ENCODE results near the gene TACC3.
A peak's percentile ranks its signal among the peaks of the same experiment; 100 is the strongest.

The TACC3 gene

DNA sequence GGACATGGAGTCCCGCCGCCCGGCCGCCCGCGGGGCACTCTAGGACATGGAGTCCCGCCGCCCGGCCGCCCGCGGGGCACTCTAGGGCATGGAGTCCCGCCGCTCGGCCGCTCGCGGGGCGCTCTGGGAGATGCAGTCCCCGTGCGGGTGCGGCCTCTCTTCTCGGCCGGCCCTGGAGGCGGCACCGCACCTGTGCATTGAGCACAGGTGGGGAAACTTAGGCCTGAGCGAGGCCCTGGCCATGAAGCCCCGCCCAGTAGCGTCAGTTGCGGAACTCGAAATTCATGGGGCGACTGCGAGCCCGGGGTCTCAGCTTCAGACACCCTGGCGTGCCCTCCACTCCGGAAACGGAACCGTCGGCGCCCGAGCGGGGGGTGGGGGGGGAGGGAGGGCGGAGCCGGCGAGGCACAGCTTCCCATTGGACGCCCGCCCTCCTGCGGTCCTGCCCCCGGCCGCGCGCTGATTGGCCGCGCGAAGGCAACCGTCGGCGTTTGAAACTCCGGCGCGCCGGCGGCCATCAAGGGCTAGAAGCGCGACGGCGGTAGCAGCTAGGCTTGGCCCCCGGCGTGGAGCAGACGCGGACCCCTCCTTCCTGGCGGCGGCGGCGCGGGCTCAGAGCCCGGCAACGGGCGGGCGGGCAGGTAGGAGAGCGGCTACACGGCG is at the start of gene TACC3, which contains the start of gene TMEM129:
Gene TACC3, plus strand, starts transcription at position 519 of the 663 bp plus-strand sequence. CDS start 1,901 bp downstream, outside the sequence.
Gene TMEM129, minus strand, starts transcription at position 321 of the 663 bp plus-strand sequence. CDS start 486 bp downstream, outside the sequence.
- Mint-ChIP-seq H3K4me3 (peak within 1 kb of the TSS; percentile 97), H3K27me3 (no peaks in the 10 kb centered on the region), H3K4me1 (peaks cover 72% of the 10 kb centered on the region), H3K36me3 (peaks cover 7% of the 10 kb centered on the region), H3K27ac (peak within 1 kb of the TSS; percentile 97), H3K9me3 (no peaks in the 10 kb centered on the region)
- ATAC-seq: peak; percentile 91

DNA sequence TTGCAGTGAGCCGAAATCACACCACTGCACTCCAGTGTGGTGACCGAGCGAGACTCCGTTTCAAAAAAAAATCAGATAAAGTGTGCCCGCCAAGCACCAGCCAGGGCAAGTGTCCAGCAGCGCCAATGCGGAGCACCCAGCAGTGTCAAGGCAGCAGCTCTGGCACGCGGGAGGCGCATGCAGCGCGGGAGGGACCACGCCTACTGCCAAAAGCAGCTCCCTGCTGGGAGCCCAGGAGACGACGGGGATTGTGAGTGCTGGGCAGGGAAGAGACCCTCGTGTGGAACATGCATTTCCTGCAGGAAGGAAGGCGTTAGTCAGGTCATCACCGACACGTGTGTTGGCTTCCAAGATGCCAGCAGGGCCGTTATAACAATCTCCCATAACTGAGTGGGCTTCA is 47.6 kb upstream of the TACC3 start:
- no peak overlapping the region for H3K4me3 Mint-ChIP-seq
- H3K4me1 Mint-ChIP-seq: no peaks in the 10 kb centered on the region
- H3K27ac Mint-ChIP-seq: no peak overlapping the region
- no peak for ATAC-seq
- H3K27me3 Mint-ChIP-seq: no peaks in the 10 kb centered on the region
- no peaks in the 10 kb centered on the region for H3K9me3 Mint-ChIP-seq
- H3K36me3 Mint-ChIP-seq: no peaks in the 10 kb centered on the region

DNA sequence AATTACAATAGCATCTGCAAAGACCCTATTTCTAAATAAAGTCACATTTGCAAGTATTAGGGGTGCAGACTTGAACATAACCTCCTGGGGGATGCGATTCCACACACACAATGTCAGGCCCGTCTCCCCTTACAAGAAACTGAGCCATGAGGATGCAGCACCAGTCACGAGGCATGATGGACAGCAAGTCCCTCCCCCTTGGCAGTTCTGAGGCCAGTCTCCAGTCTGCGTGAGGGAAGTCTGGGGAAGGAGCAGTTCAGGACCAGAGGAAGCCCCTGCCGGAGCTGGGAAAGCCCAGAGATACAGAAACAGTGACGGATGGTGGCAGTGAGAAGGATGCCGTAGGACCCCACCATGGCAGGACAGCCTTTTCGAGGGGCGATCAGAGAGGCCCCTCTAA is 46.6 kb upstream of the TACC3 start:
- no peak overlapping the region for H3K4me3 Mint-ChIP-seq
- H3K27ac Mint-ChIP-seq: no peak overlapping the region
- no peaks in the 10 kb centered on the region for H3K9me3 Mint-ChIP-seq
- H3K4me1 Mint-ChIP-seq: no peaks in the 10 kb centered on the region
- H3K36me3 Mint-ChIP-seq: no peaks in the 10 kb centered on the region
- no peak for ATAC-seq
- no peaks in the 10 kb centered on the region for H3K27me3 Mint-ChIP-seq

DNA sequence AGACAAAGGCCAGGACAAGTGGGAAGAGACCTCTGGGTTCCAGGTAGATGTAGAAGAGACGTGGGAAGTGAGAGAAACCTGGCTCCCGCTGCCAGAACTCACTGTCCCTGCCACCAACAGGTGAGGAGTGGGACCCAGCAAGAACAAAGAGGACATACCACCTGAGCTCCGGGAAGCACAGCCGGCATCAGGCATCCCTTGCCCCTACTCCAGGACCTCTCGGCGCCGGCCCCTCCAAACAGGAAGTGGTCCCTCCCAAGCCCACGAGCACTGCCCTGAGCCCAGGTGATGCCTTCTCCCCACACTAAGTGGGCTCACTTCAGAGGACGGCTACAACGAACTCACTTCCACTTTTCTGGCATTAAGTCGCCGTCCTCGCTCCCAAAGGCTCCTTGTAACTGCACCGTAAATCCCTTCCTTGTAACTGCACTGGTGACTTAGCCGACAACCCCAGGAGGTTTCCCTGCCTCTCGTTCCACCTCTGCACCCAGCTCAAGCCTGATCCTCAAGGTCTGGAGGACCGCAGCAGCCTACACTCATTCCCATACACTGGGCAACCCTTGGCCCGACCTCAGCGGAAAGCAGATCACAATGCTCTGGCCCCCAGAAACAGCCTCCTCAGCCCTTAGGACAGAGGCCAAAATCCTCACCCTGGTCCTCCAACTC is 46.1 kb upstream of the TACC3 start:
- H3K27me3 Mint-ChIP-seq: no peaks in the 10 kb centered on the region
- no peak for ATAC-seq
- H3K27ac Mint-ChIP-seq: no peak overlapping the region
- no peak overlapping the region for H3K4me3 Mint-ChIP-seq
- H3K36me3 Mint-ChIP-seq: no peaks in the 10 kb centered on the region
- no peaks in the 10 kb centered on the region for H3K9me3 Mint-ChIP-seq
- H3K4me1 Mint-ChIP-seq: no peaks in the 10 kb centered on the region

DNA sequence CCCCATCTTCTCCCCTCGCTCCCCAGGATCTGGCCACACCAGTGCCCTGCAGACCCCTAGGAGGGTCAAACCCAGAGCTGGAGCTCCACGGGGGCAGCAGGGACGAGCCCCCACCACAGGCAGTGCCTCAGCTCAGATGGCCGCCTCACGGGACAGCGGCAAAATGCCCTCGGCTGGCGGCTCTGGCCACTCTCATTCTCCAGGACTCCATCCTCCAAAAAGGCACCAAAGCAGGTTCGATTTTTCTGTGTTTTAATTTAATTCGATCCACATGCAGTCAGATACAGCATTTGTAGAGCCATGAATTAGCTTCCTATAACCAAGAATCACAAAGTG is 45.6 kb upstream of the TACC3 start:
- ATAC-seq: no peak
- no peaks in the 10 kb centered on the region for H3K36me3 Mint-ChIP-seq

DNA sequence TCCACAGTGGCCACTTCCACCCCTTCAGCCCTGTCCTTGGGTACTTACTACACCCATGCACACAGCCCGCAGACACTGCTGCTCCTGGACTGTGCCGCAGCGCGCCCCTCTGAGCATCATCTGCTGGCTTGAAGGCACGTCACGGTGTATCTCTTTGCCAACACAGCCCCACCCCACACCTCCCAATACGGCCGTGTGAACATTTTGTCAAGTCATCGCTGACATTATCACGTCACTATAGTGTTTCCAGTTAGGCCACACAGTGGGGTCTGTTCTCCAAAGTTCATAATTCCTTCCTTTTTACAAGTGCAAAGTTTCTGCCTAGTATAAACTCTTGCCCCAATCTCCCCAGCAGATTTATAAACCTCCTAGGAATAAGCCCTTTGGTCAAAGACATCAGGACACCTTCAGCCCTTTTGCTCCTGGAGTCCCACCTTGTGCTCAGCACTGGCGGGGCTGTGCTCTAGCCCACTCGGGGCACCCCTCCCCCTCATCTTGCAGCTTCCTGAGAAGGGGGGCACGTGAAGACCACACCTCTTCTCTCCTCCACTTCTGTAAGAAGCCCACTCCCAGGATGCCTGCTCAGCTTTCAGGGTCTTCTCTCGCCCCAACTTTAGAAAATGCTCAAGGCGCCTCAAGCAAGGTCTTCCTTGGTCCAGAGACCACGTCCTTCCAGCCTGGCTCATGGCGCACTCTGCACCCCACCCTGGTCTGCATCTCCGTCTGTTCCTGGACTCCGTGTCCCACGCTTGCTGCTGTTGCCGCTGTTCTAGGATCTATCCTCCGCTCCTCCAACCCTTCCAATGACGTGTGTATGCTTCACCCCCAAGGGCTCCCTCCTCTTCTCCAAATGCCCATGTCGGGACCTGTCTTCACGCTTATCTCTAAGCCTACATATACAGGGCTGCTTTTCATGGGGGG is 44.5 kb upstream of the TACC3 start:
- Mint-ChIP-seq H3K27me3 (no peaks in the 10 kb centered on the region), H3K9me3 (no peaks in the 10 kb centered on the region), H3K4me3 (no peak overlapping the region), H3K27ac (no peak overlapping the region), H3K4me1 (no peaks in the 10 kb centered on the region), H3K36me3 (no peaks in the 10 kb centered on the region)
- no peak for ATAC-seq

More for the DNA sequence above, 45.6 kb upstream of the TACC3 start:
- no peak overlapping the region for H3K4me3 Mint-ChIP-seq
- no peaks in the 10 kb centered on the region for H3K27me3 Mint-ChIP-seq
- no peak overlapping the region for H3K27ac Mint-ChIP-seq
- H3K9me3 Mint-ChIP-seq: no peaks in the 10 kb centered on the region
- no peaks in the 10 kb centered on the region for H3K4me1 Mint-ChIP-seq

DNA sequence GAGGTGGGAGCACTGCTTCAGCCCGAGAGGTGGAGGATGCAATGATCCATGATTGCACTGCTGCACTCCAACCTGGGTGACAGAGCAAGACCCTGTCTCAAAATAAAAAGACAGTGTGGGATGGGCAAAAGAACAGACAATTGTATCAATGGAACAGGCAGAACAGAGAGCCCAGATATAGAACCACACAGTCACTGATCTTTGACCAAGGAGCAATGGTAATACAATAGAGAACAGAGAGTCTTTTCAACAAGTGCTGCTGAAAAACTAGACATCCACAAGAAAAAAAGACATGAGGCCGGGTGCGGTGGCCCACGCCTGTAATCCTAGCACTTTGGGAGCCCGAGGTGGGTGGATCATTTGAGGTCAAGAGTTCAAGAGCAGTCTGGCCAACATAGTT is 43.1 kb upstream of the TACC3 start:
- Mint-ChIP-seq H3K27me3 (no peaks in the 10 kb centered on the region), H3K27ac (no peak overlapping the region), H3K4me3 (no peak overlapping the region), H3K9me3 (no peaks in the 10 kb centered on the region), H3K36me3 (no peaks in the 10 kb centered on the region), H3K4me1 (peaks cover 7% of the 10 kb centered on the region)
- ATAC-seq: no peak

DNA sequence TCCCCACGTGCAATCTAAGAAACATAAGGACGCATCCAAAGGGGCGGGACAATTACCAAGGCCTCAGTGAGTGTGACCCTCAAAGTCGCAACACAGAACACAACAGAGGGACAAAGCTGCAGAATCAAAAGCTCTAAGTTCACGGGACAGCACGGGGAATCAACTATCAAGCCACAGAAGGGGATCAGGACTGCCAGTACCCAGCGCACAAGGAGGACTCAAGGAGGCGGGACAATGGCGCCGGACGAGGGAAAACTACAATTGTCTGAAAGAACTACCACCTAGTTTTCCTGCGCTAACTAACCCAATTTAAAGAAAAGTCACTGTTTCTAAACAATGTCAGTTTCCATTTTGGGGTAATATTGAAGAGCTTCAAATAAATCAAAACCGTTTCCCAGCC is 38.5 kb upstream of the TACC3 start:
- Mint-ChIP-seq H3K4me3 (peak overlapping the region; percentile 84), H3K27me3 (no peaks in the 10 kb centered on the region), H3K4me1 (peaks cover 10% of the 10 kb centered on the region), H3K27ac (peak overlapping the region; percentile 75), H3K9me3 (no peaks in the 10 kb centered on the region), H3K36me3 (no peaks in the 10 kb centered on the region)
- ATAC-seq: no peak

DNA sequence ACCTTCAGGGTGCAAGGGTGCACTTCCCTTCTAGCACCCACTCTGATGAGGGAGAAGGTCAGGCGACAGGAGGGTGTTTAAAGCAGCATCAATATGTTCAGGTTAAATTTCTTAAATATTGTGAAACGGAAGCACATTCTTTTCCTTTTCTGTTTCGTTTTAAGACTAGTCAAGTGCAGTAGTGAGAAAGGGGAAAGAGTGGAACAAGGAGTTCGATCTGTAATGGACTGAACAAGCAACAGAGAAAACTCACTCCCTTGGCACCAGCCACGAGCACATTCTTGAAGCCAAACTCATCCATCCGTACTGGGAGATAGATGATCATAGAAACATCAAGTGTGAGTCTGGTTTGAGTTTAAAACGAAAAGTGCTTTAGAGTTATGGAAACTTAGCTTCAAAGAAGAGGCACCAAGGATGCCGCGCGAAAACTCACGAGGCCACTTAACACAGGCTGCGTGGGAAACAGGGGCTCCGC is 38.0 kb upstream of the TACC3 start:
- H3K27me3 Mint-ChIP-seq: no peaks in the 10 kb centered on the region
- H3K4me1 Mint-ChIP-seq: peaks cover 10% of the 10 kb centered on the region
- peak overlapping the region; percentile 84 for H3K4me3 Mint-ChIP-seq
- peak overlapping the region; percentile 75 for H3K27ac Mint-ChIP-seq
- ATAC-seq: no peak
- H3K36me3 Mint-ChIP-seq: no peaks in the 10 kb centered on the region
- no peaks in the 10 kb centered on the region for H3K9me3 Mint-ChIP-seq

DNA sequence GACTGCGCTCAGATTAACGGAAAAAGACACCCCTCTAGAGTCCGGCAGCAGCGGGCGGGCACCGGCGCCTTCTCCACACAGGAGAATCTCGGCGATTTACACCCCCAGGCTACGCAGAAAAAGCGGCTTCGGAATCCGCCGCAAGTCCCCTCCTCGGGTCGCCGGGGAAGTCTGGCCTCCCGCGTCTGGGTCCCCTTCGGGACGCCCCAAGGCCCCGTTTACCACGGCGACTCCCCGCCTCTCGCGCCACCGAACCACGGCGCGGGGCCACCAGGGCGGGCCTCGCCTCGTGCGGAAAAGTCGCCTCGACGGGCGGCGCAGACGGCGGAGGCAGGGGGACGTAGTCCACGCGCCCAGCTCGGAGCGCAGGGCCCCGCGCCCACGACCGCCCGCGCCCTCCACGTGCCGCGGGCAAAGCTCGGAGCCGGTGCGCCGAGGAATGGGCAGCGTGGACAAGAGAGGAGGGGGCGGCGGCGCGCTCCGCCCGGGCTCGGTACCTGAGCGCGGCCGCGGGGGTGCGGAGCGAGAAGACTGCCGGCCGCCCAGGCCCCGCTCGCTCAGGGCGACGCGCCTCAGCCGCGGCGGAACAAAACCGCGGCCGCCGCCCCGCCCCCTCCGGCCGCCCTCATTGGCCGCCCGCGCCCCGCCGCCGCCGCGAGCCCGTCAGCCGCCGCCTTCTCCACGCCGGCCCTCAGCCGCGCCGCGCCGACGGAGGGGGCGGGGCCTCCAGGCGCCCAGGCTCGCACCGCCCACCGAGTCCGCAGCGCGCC is 37.4 kb upstream of the TACC3 start, which contains the start of gene FAM53A:
Gene FAM53A, minus strand, starts transcription at position 578 of the 770 bp plus-strand sequence. CDS start 15,572 bp downstream, outside the sequence.
- Mint-ChIP-seq H3K4me3 (peak within 1 kb of the TSS; percentile 84), H3K36me3 (no peaks in the 10 kb centered on the region), H3K27ac (peak within 1 kb of the TSS; percentile 75), H3K27me3 (no peaks in the 10 kb centered on the region), H3K4me1 (peaks cover 10% of the 10 kb centered on the region), H3K9me3 (no peaks in the 10 kb centered on the region)
- ATAC-seq: peak; percentile 96

DNA sequence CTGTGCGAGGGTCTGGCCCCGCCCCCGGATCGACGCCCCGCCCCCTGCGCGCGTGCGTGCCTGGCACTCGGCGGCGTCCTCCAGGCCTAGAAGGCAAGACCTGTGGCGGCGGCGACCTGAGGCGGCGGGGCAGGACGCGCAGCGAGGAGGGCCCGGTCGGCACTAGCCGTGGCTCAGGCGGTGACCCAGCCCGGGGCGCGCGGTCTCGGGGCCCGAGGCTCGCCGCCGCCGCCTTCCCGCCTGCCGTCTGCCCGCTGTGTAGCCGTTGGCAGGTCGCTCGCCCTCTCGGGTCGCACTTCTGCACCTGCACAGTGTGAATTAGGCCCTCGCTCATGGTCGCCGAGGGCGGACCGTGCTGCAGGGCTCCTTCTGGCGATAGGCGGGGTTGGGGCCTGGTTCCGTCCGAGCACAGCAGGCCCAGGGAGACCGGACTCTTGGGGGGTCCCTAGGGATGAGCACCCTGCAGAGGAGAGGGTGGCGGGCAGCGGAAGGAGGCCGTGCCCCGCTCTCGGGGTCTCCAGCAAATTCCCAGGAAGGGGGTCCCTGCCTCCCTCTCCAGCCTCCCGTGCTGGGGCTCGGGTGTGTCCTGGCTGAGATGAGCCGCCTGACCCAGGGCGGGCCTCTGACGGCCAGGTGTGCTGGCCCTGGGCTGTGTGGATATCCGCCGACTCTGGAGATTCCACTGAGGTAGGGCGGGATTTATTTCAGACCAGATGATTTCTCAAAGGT is 36.7 kb upstream of the TACC3 start:
- Mint-ChIP-seq H3K9me3 (no peaks in the 10 kb centered on the region), H3K4me3 (peak overlapping the region; percentile 60), H3K36me3 (peaks cover 3% of the 10 kb centered on the region), H3K27me3 (no peaks in the 10 kb centered on the region), H3K4me1 (peaks cover 10% of the 10 kb centered on the region), H3K27ac (no peak overlapping the region)
- ATAC-seq: peak; percentile 24

DNA sequence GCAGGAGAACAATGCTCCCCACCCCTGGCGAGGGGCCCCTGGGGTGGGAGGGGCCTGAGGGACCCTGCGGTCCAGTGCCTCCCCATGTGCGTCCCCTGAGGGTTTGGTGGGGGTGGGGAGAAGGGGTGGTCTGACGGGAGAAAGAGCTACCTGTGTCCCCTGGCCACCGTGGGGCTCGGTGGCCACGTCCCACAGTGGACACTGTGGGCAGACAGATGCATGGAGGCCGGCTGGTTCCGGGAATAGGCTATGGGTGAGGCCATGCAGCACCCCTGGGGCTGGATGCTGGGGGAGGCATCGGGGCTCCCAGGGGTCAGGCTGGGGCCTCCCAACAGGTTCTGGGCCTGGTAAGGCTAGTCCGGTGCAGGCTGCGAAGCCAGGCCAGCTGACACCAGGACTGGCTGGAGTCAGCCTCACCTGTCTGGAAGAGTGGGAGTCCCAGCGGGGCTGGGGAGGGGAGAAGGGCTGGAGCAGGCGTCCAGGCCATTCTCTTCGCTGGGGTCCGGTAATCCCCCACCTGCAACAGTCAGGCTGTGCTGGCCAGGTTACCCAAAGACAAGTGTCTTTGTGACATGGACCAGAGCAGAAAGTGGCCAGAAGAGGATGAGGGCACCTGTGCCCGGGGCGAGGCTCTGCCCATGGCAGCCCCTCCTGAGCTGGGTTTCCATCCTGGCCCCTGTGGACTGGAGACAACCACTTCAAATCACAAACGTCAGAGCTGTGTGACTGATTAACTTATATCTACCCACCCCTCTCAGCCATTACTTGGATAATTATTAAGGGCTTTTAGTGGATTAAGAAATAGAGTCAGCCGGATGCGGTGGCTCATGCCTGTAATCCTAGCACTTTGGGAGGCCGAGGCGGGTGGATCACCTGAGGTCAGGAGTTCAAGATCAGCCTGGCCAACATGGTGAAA is 35.8 kb upstream of the TACC3 start:
- H3K4me3 Mint-ChIP-seq: peak overlapping the region; percentile 18
- no peak overlapping the region for H3K27ac Mint-ChIP-seq
- H3K9me3 Mint-ChIP-seq: no peaks in the 10 kb centered on the region
- ATAC-seq: peak; percentile 14
- peaks cover 9% of the 10 kb centered on the region for H3K36me3 Mint-ChIP-seq
- H3K4me1 Mint-ChIP-seq: peaks cover 10% of the 10 kb centered on the region
- H3K27me3 Mint-ChIP-seq: no peaks in the 10 kb centered on the region

DNA sequence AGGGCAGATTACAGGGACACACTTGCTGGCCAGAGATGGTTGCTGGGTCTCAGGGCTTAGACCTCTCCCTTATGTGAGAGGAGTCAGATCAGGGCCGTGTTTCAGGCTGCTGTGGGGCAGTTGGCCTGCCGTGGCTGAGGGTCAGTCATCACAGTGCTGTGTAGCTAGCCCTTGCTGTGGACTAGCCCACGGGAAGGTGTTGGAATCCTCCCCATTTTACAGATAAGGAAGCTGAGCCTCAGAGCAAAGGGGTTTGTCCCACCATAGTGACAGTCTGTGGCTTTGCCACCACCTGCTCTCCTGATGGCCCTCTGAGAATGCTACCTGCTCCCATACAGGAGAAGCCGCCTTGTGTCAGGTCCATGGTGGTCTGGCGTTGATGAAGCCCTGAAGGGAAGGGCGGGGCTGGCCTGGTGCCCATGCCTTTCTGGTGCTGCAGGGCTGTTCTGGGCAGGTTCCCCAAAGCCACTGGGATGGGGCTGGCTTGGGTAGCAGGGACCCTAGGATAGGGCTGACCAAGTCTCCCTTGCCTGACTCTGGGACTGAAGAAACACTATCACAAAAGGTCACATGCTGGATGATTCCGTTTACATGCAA is 34.8 kb upstream of the TACC3 start:
- Mint-ChIP-seq H3K9me3 (no peaks in the 10 kb centered on the region), H3K27me3 (no peaks in the 10 kb centered on the region), H3K27ac (no peak overlapping the region), H3K36me3 (peaks cover 19% of the 10 kb centered on the region), H3K4me3 (no peak overlapping the region), H3K4me1 (peaks cover 10% of the 10 kb centered on the region)
- ATAC-seq: no peak

All from stimulated activated memory B cell treated with anti-CD40 and anti-IgM and Interleukin-4, amounts not matched to agents 10 μg/mL and 1 μg/mL and 100 μg/mL, for 72 hours (primary cell).